ENCODE data around the gene ITGA11.

Gene ITGA11

GRCh38 chr15:68372291-68372811, 59.6 kb downstream of the ITGA11 start:
- Mint-ChIP-seq H3K27me3 (peaks cover 35% of the 10 kb centered on the region), H3K4me1 (no peaks in the 10 kb centered on the region), H3K36me3 (no peaks in the 10 kb centered on the region), H3K4me3 (no peak overlapping the region), H3K9me3 (no peaks in the 10 kb centered on the region), H3K27ac (no peak overlapping the region)
- ATAC-seq: no peak

GRCh38 chr15:68371851-68372250, 60.1 kb downstream of the ITGA11 start:
- Mint-ChIP-seq H3K27me3 (peaks cover 40% of the 10 kb centered on the region), H3K9me3 (no peaks in the 10 kb centered on the region), H3K36me3 (no peaks in the 10 kb centered on the region), H3K27ac (no peak overlapping the region), H3K4me1 (no peaks in the 10 kb centered on the region), H3K4me3 (no peak overlapping the region)
- ATAC-seq: no peak

- ATAC-seq: no peak
- Mint-ChIP-seq H3K36me3 (no peaks in the 10 kb centered on the region), H3K4me3 (no peak overlapping the region), H3K27ac (no peak overlapping the region), H3K27me3 (peaks cover 40% of the 10 kb centered on the region), H3K9me3 (no peaks in the 10 kb centered on the region), H3K4me1 (no peaks in the 10 kb centered on the region)
These were observed 60.8 kb downstream of the ITGA11 start for GRCh38 chr15:68371160-68371559.

- H3K27me3 Mint-ChIP-seq: peaks cover 40% of the 10 kb centered on the region
- H3K9me3 Mint-ChIP-seq: no peaks in the 10 kb centered on the region
- no peak overlapping the region for H3K27ac Mint-ChIP-seq
- no peaks in the 10 kb centered on the region for H3K4me1 Mint-ChIP-seq
- H3K36me3 Mint-ChIP-seq: no peaks in the 10 kb centered on the region
- no peak overlapping the region for H3K4me3 Mint-ChIP-seq
- ATAC-seq: no peak
These were observed 61.2 kb downstream of the ITGA11 start for GRCh38 chr15:68370768-68371151.

- Mint-ChIP-seq H3K27ac (no peak overlapping the region), H3K36me3 (no peaks in the 10 kb centered on the region), H3K4me1 (no peaks in the 10 kb centered on the region), H3K27me3 (peaks cover 40% of the 10 kb centered on the region), H3K4me3 (no peak overlapping the region), H3K9me3 (no peaks in the 10 kb centered on the region)
- ATAC-seq: no peak
These were observed 61.8 kb downstream of the ITGA11 start for GRCh38 chr15:68369931-68370767.

GRCh38 chr15:68368731-68369435, 63.1 kb downstream of the ITGA11 start:
- H3K36me3 Mint-ChIP-seq: no peaks in the 10 kb centered on the region
- H3K27ac Mint-ChIP-seq: no peak overlapping the region
- peaks cover 40% of the 10 kb centered on the region for H3K27me3 Mint-ChIP-seq
- no peaks in the 10 kb centered on the region for H3K9me3 Mint-ChIP-seq
- ATAC-seq: no peak
- H3K4me1 Mint-ChIP-seq: no peaks in the 10 kb centered on the region
- no peak overlapping the region for H3K4me3 Mint-ChIP-seq

GRCh38 chr15:68367992-68368391, 64.0 kb downstream of the ITGA11 start:
- Mint-ChIP-seq H3K9me3 (no peaks in the 10 kb centered on the region), H3K4me3 (no peak overlapping the region), H3K36me3 (no peaks in the 10 kb centered on the region), H3K4me1 (no peaks in the 10 kb centered on the region), H3K27ac (no peak overlapping the region), H3K27me3 (peaks cover 40% of the 10 kb centered on the region)
- ATAC-seq: no peak

GRCh38 chr15:68367226-68367625, 64.7 kb downstream of the ITGA11 start:
- Mint-ChIP-seq H3K27ac (no peak overlapping the region), H3K36me3 (no peaks in the 10 kb centered on the region), H3K27me3 (peaks cover 40% of the 10 kb centered on the region), H3K4me1 (no peaks in the 10 kb centered on the region), H3K4me3 (no peak overlapping the region), H3K9me3 (no peaks in the 10 kb centered on the region)
- no peak for ATAC-seq

GRCh38 chr15:68366314-68366713, 65.6 kb downstream of the ITGA11 start:
- H3K27ac Mint-ChIP-seq: no peak overlapping the region
- no peak overlapping the region for H3K4me3 Mint-ChIP-seq
- H3K36me3 Mint-ChIP-seq: no peaks in the 10 kb centered on the region
- H3K27me3 Mint-ChIP-seq: peaks cover 40% of the 10 kb centered on the region
- ATAC-seq: no peak
- H3K4me1 Mint-ChIP-seq: no peaks in the 10 kb centered on the region
- H3K9me3 Mint-ChIP-seq: no peaks in the 10 kb centered on the region

GRCh38 chr15:68365770-68366169, 66.2 kb downstream of the ITGA11 start:
- no peaks in the 10 kb centered on the region for H3K4me1 Mint-ChIP-seq
- H3K36me3 Mint-ChIP-seq: no peaks in the 10 kb centered on the region
- peaks cover 34% of the 10 kb centered on the region for H3K27me3 Mint-ChIP-seq
- ATAC-seq: no peak
- H3K27ac Mint-ChIP-seq: no peak overlapping the region
- no peaks in the 10 kb centered on the region for H3K9me3 Mint-ChIP-seq
- no peak overlapping the region for H3K4me3 Mint-ChIP-seq

- Mint-ChIP-seq H3K4me1 (no peaks in the 10 kb centered on the region), H3K27me3 (peaks cover 29% of the 10 kb centered on the region), H3K4me3 (no peak overlapping the region), H3K9me3 (no peaks in the 10 kb centered on the region), H3K27ac (no peak overlapping the region), H3K36me3 (no peaks in the 10 kb centered on the region)
- ATAC-seq: no peak
These were observed 66.7 kb downstream of the ITGA11 start for GRCh38 chr15:68365140-68365745.

- Mint-ChIP-seq H3K4me1 (no peaks in the 10 kb centered on the region), H3K36me3 (no peaks in the 10 kb centered on the region), H3K27ac (no peak overlapping the region), H3K27me3 (peaks cover 23% of the 10 kb centered on the region), H3K9me3 (no peaks in the 10 kb centered on the region), H3K4me3 (no peak overlapping the region)
- ATAC-seq: no peak
These were observed 67.3 kb downstream of the ITGA11 start for GRCh38 chr15:68364660-68365035.

GRCh38 chr15:68364028-68364659, 67.8 kb downstream of the ITGA11 start:
- Mint-ChIP-seq H3K9me3 (no peaks in the 10 kb centered on the region), H3K27ac (no peak overlapping the region), H3K27me3 (peaks cover 18% of the 10 kb centered on the region), H3K36me3 (no peaks in the 10 kb centered on the region), H3K4me3 (no peak overlapping the region), H3K4me1 (no peaks in the 10 kb centered on the region)
- ATAC-seq: no peak

GRCh38 chr15:68363353-68363752, 68.6 kb downstream of the ITGA11 start:
- H3K27ac Mint-ChIP-seq: no peak overlapping the region
- no peaks in the 10 kb centered on the region for H3K9me3 Mint-ChIP-seq
- peaks cover 10% of the 10 kb centered on the region for H3K27me3 Mint-ChIP-seq
- H3K4me1 Mint-ChIP-seq: no peaks in the 10 kb centered on the region
- H3K4me3 Mint-ChIP-seq: no peak overlapping the region
- no peaks in the 10 kb centered on the region for H3K36me3 Mint-ChIP-seq
- no peak for ATAC-seq

- ATAC-seq: no peak
- H3K27ac Mint-ChIP-seq: no peak overlapping the region
- no peaks in the 10 kb centered on the region for H3K4me1 Mint-ChIP-seq
- H3K9me3 Mint-ChIP-seq: no peaks in the 10 kb centered on the region
- H3K4me3 Mint-ChIP-seq: no peak overlapping the region
- peaks cover 8% of the 10 kb centered on the region for H3K27me3 Mint-ChIP-seq
- no peaks in the 10 kb centered on the region for H3K36me3 Mint-ChIP-seq
These were observed 69.3 kb downstream of the ITGA11 start for GRCh38 chr15:68362537-68363126.
